Measurements from ENCODE around the gene NOL4L. TPM values are rescaled to one million over a fixed set of nuclear protein-coding genes. Genes with fewer than 3 reads are reported as not detected.
A peak's percentile ranks its signal among the peaks of the same experiment; 100 is the strongest.

Gene NOL4L
- polyA plus RNA-seq, 10 donors = 12.0 to 17.9 (median 15.1) TPM

GRCh38 chr20:32484958-32485769 lies 100.0 kb downstream of the NOL4L start:
- peak; percentile 83 to 92 (median 83) for DNase-seq

- peak in 2 of 3 donors; percentile 39 to 79 for DNase-seq
Measured at GRCh38 chr20:32484225-32484957, 100.7 kb downstream of the NOL4L start.

DNA sequence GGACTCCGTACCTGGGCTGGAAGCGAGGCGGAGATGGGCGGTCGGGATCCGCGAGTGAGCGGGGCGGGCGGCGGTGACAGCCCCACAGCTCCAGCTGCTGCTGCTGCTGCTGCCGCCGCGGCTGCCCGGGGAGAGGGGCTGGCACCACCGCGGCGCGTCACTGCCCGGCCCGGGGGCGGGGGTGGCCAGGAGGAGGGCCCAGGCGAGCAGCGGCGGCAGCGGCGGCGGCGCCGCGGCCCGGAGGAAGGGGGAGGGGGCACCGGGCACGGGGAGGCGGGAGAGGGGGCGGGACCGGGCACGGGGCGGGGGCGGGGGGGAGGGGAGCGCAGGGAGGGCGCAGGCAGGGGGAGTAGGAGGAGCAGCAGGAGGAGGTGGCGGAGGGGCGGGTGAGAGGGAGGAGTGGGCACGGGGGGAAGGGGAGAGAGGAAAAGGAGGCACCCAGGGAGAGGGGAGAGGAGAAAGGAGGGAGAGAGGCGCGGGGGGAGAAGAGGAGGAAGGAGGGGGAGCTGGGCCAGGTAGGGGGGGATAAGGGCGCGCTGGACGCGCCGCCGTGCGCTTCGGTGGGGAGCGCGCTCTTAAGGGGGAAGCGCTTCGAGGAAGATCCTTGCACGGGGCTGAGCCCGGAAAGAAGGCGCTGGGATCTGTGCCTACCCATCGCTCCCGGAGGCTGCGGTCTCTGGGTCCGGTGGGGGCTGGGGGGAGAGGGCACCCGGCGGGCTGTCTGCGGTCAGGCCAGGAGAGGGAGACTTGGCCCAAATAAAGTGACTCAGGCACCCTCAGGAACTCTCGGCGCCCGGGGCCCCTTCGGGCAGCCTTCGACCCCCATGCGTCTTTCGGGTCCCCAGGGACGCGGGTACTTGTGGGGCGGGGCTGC lies 101.5 kb downstream of the NOL4L start:
- DNase-seq = peak; percentile 65 to 81 (median 66)

DNA sequence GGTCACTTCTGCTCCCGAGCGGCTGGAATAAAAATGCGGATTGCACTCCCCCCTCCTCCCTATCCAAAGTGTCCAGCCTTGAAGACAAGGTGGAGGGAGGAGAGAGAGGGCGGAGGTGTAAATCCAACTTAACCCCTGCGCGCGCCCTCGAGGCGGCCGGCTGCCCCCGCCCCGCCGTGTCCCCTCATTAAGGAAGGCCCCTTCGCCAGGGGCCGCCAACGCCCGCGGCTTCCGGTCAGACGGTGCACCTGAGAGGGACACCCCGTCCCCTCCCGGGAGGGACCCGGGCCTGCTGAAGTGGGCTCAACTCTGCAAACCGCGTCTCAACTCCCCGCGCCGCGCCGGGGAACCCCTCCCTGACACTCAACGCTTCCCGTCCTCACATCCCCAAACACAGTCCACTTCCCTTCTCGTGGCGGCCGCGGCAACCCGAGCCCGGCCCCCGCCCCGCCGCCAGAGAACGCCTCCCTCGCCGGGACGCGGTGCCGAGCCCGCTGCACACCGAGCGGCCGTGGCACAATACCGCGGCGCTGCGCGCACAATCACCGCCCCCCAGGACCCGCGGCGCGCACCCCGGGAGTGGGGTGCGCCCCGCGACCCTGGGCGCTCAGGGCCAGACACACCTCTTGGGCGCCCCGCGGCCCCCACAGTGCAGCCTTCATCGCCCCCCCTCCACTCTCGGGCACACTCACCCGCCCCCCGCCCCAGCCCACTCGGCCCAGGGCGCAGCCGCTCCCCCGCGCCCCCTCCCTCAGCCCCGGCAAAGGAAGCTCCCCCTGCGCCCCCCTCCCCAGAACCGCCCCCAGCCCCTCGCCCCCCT lies 102.5 kb downstream of the NOL4L start:
- DNase-seq = peak in 2 of 3 donors; percentile 46 to 79

- DNase-seq = no peak
Measured at GRCh38 chr20:32482143-32482441, 103.0 kb downstream of the NOL4L start.

DNA sequence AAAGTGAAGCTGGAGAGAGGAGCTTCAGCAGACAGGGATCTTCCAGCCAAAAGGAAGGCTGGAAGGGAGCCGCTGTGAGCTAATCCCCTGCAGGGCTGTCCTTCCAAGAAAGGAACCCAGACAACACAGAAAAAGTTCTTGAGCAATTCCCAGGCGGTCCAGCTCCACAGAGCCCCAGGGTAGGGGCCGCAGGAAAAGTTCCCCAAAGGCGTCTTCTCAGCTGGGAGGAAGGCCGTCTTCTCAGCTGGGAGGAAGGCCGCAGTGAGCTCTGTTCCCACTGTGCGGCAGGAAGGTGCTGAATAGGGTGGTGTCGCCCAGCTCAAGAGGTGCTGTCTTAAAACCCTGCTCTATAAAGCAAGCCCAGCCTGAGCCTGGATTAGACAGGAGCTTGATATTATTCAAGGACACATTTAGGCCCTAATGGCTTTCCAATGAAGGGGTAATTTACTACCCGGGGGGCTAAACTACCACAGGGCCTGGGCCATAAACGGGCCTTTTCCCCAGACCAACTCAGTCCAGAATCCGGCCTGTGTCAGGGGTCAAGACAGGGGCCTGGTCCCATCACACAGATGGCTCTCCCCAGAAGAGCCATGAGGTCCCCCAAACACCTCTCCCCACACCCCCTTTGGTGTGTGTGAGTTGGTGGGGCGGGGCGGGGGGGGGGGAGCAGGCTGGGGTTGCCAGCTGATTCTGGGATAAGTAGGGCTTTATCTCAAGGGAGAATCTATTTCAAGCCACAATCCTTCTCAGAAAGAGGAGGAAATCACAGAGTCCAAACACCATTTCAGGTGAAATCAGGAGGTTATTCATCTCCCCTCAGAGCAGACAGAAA lies 103.6 kb downstream of the NOL4L start:
- peak in 1 of 3 donors; percentile 57 for DNase-seq

DNA sequence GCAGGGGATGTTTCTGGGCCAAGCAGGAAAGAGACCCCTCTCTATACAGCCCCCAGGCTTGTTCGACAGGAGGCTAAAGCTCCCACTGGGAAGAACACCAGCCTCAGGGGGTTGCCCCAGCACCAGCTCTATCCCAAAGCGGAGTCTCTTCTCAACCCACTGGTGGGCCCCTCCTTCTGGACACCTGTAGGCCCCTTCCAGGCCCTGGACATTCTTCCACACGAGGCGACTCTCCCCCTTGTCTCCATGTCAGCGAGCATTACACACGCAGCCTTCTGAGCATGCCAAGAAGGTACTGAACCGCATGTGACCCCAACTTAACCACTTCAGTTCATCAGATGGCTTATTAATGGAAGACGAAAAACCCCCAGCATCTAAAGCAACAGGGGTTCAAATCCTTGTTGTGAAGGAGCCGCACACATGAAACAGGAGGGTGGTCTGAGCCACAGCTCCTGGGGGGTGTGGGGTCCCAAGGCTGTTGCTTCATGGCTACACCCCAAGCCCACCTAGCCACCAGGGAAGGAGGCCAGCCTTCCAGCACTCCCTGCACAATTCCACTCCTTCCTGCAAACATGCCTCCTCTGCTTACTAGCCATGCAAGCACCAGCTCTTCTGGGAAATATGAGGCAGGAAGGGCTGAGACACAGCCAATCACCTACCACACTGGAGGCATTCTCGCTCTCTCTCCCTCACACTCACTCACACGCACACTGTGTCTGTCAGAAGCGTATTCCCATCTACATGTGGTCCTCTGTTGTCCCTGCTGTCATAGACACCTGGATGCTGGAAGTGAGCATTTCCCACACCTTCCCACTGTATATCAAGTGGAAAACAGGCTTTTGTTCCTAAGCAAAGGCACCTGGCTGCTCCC lies 104.5 kb downstream of the NOL4L start:
- no peak for DNase-seq

- no peak for DNase-seq
Measured at GRCh38 chr20:32479697-32480171, 105.4 kb downstream of the NOL4L start.

DNA sequence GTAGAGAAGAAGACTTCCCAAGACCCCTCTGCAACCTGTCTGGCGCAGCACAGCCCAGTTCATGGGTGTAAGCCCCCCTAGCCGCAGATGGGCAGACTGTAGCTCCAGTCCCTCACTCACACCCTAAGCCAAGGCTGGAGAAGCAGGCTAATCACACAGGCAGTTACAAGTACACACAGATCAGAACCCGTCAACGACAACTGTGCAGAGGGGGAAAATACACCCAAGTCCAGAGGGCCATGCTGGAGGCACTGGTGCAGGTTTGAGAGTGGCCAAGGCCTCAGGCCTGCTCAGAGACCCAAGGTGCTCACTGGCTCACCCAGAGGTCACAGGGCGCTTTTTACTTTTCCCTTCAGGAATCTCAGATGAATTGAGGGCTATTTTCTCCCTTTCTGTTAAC lies 106.1 kb downstream of the NOL4L start:
- DNase-seq = no peak

- DNase-seq = no peak
Measured at GRCh38 chr20:32478576-32478975, 106.6 kb downstream of the NOL4L start.

GRCh38 chr20:32477594-32478512 lies 107.3 kb downstream of the NOL4L start:
- no peak for DNase-seq

DNA sequence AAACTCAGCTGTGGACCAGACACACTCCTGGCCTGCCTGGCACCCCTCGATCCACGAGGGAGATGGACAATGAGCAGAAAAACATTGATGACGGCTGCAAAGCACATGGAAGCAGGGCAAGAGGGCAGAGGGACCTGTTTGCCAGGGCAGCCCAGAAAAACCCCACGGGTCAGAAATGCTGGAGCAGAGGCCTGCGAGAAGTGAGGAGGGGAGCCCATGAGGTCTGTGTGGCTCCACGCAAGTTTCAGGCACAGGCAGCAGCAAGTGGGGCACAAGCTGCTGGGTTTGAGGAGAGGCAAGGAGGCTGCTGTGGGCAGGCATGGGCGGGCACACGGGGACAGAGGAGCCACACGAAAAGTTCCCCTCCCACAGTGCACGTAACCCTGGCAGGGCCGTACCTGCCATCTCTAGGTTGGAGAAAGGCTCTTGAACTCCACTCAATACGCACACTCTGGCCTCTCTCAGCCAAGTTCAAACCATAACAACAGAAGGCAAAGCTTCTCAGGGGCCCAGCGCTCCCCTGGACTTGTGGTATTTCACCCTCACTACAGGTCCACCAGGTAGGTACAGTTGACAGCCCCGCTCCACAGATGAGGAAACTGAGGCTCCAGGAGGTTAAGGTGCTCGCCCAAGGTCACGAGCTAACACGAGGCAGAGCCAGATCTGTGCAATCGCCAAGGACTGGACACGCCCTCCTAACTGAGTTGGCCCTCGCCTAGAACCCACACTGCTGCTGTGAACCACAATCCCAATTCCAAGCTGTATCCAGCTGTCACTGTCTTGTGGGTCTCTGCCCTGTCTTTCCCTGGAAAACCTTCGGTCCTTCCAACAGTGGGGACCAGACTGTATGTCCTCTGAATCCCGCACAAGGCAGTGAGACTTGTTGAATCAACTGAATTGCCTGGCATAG lies 108.2 kb downstream of the NOL4L start:
- DNase-seq = no peak

DNA sequence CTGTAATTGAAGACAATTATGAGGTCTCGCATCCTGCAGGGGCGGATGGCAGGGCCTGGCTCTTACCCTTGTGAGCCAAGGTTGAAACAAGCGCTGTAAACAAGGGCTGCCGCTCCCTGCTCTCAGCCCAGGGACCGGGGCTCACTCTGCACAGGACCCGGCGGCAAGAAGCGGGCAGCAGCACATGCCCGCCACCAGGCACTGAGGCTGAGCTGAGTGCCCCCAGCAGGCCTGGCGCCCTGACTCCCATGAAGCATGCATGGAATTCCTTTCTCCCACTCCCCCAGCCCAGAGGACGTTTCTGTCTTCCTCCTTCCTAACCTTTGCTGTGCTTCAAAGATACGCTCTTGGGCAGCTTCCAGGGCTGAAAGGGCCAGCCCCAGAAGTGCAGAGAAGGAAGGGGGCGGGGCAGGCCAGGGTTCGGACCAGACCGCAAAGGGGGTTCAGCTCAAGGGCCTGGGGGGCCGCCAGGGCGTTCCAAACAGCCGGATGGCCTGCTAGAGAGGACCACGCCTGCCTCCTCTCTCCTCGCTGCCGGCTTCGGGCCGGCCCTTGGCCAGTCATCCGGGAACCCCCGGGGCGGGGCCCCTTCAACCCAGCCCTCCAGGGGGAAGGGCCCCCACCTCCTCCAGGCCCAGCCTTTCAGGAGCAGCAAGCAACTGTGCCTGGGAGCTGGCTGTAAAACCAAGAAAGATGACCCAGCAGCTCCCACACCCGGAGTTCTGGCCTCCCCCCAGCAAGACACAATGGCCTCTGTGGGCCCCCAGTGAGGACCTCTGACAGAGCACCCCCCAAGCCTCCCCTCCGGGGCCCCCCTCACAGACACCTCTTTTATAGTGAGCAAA lies 109.9 kb downstream of the NOL4L start:
- peak; percentile 92 to 96 (median 94) for DNase-seq

DNA sequence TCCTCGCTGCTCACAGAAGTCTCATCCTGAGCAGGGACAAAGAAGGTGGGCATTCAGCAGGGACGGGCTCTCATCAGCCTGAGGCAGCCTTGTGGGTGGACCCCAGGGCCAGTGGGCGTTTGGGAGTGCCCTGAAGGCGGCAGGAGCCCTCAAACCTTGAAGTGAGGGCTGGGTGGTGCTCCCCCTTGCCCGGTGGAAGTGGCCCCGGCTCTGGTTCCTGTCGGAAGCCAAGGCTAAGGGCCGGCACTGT lies 110.5 kb downstream of the NOL4L start:
- peak in 1 of 3 donors; percentile 80 for DNase-seq

- no peak for DNase-seq
Measured at GRCh38 chr20:32474009-32474716, 111.0 kb downstream of the NOL4L start.

Measured in muscle of back (tissue), 11 donors.